KMS-11 (cell line): ENCODE measurements around the gene OBSCN.

Experiments
- H2AFZ ChIP-seq: fragments of 200-600 bp; sonication (generic); 2 replicates; pipeline ENCODE4 v1.6.1; 2016; ENCODE audit warnings: antibody characterized with exemption, mixed run types, low read depth
- H3K27ac ChIP-seq: fragments of 200-600 bp; sonication (generic); 2 replicates; pipeline ENCODE4 v1.6.1; 2016; ENCODE audit warnings: mild to moderate bottlenecking, mixed run types
- H3K27me3 ChIP-seq: fragments of 200-600 bp; sonication (generic); 2 replicates; pipeline ENCODE4 v1.6.1; 2017; ENCODE audit warnings: mild to moderate bottlenecking, low read depth, mixed run types, moderate library complexity; ENCODE audit not compliant: insufficient read depth
- H3K36me3 ChIP-seq: fragments of 200-600 bp; sonication (generic); 2 replicates; pipeline ENCODE4 v1.6.1; 2017; ENCODE audit warnings: mild to moderate bottlenecking, mixed run types; ENCODE audit not compliant: insufficient read depth
- H3K4me1 ChIP-seq: fragments of 200-600 bp; sonication (generic); 2 replicates; pipeline ENCODE4 v1.6.1; 2016; ENCODE audit warnings: mild to moderate bottlenecking, low read depth, mixed run types; ENCODE audit not compliant: poor library complexity, severe bottlenecking
- H3K4me2 ChIP-seq: fragments of 200-600 bp; sonication (generic); 2 replicates; pipeline ENCODE4 v1.7.0; 2016; ENCODE audit warnings: mild to moderate bottlenecking, mixed run types
- H3K4me3 ChIP-seq: fragments of 200-600 bp; sonication (generic); IDR thresholded peaks from 2 replicates; pipeline ENCODE4 v1.6.1; 2017; ENCODE audit warnings: low read depth, low read length, mixed read lengths; ENCODE audit not compliant: insufficient read depth
- H3K79me2 ChIP-seq: fragments of 200-600 bp; sonication (generic); 2 replicates; pipeline ENCODE4 v1.6.1; 2016; ENCODE audit warnings: low read depth, mixed run types; ENCODE audit not compliant: insufficient read depth
- H3K9ac ChIP-seq: fragments of 200-600 bp; sonication (generic); 2 replicates; pipeline ENCODE4 v1.6.1; 2016; ENCODE audit warnings: mild to moderate bottlenecking, mixed run types
- H4K20me1 ChIP-seq: fragments of 200-600 bp; sonication (generic); 2 replicates; pipeline ENCODE4 v1.6.1; 2016; ENCODE audit warnings: mild to moderate bottlenecking, mixed run types; ENCODE audit not compliant: insufficient read depth
- TF ChIP-seq, protein P1 (sequence below): fragments of 200-600 bp; sonication (generic); conservative IDR thresholded peaks from 2 replicates; pipeline ENCODE4 v1.6.1; 2017; ENCODE audit warnings: low read depth, mild to moderate bottlenecking, antibody characterized with exemption, low read length, moderate library complexity, mixed read lengths

OBSCN gene

GRCh38 chr1:228390649-228391048 lies 182.8 kb downstream of the OBSCN start:
- Histone ChIP-seq H3K27ac (no peak overlapping the region), H3K79me2 (no peaks in the 10 kb centered on the region), H3K27me3 (no peaks in the 10 kb centered on the region), H3K4me1 (no peaks in the 10 kb centered on the region), H3K4me2 (no peak overlapping the region), H2AFZ (no peak overlapping the region), H3K9ac (no peak overlapping the region), H3K4me3 (no peak overlapping the region), H3K36me3 (no peaks in the 10 kb centered on the region), H4K20me1 (no peaks in the 10 kb centered on the region)
- TF ChIP-seq, protein P1, sequence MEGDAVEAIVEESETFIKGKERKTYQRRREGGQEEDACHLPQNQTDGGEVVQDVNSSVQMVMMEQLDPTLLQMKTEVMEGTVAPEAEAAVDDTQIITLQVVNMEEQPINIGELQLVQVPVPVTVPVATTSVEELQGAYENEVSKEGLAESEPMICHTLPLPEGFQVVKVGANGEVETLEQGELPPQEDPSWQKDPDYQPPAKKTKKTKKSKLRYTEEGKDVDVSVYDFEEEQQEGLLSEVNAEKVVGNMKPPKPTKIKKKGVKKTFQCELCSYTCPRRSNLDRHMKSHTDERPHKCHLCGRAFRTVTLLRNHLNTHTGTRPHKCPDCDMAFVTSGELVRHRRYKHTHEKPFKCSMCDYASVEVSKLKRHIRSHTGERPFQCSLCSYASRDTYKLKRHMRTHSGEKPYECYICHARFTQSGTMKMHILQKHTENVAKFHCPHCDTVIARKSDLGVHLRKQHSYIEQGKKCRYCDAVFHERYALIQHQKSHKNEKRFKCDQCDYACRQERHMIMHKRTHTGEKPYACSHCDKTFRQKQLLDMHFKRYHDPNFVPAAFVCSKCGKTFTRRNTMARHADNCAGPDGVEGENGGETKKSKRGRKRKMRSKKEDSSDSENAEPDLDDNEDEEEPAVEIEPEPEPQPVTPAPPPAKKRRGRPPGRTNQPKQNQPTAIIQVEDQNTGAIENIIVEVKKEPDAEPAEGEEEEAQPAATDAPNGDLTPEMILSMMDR, result no peak

DNA sequence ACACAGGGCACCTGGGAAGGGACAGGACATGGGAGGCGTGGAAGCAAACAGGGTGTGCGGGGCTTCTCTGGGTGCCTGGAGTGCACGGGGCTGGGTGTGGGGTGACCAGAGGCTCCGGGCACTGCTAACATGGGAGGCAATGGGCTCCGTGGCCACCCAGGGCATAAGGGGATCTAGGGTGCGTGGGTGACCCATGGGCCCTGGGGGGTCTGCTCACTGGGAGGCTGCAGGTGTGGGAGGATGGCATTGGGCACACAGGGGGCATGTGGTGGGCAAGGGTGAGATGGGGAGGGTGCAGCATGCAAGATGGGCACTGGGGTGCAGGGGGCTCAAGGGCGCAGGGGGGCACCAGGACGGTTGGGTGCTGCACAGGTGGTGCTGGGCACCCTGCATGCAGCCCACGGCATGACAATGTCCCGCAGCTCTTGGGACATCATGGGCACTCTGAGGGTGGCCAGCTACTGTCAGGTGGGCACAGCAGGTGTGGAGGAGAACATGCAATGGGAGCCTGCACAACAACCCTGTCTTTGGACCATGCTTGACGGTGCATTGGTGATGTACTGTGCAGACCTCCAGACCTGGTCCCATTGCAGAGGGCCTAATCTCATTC lies 183.7 kb downstream of the OBSCN start:
- Histone ChIP-seq H2AFZ (no peak overlapping the region), H3K79me2 (no peaks in the 10 kb centered on the region), H3K9ac (no peak overlapping the region), H3K4me1 (no peaks in the 10 kb centered on the region), H3K27me3 (no peaks in the 10 kb centered on the region), H3K4me3 (no peak overlapping the region), H3K27ac (no peak overlapping the region), H3K36me3 (no peaks in the 10 kb centered on the region), H4K20me1 (no peaks in the 10 kb centered on the region), H3K4me2 (no peak overlapping the region)
- TF ChIP-seq, protein P1, result no peak

DNA sequence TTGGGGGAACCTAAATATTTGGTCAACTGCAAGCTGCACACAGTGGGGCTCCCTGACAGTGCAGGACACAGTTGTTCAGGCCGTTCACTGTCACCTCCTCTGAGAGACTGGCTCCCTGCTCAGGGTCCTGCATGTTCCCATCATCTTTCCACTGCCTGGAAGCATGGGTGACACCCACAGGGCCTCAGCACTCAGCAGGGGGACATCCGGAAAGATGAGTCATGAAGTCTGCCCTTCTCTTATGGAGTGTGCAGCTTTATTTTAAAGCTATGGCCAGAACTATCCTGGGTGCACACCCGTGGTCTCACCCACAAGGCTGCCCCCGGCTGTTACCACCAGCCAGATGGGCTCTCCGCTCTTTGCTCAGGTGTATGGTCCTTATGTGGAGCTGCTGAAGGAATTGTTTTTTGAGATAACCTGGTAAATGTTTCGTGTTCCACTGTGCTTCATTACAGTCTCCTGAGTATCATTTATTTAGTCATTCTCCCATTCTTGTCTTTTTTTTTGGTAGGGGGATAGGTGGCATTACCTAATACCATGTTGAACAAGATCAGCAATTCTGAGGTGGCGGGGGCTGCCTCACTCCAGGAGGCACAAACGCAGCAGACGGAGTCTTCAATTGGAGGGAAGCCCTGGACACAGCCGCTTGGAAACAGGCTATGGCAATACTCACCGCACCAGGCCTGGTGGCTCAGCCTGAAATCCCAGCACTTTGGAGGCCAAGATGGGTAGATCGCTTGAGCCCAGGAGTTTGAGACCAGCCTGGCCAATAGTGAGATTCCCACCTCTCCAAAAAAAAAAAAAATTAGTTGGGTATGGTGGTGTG lies 184.5 kb downstream of the OBSCN start:
- no peak overlapping the region for H3K27ac ChIP-seq

DNA sequence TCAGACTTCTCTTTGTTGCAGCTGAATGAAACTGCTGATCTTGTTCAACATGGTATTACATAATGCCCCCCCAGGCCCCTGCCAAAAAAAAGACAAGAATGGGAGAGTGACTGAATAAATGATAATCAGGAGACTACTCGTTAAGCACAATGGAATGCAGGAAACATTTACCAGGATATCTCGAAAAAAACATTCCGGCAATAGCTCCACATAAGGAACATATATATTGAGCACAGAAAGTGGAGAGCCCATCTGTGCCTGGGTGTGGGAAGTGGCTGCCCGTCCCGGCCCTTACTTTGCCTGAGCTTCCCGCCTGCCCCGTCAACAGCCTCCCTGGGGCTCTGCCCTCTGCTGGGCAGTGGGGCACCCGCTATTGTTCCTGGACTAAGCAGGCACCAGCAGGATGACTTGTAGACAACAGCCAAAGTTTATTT lies 185.4 kb downstream of the OBSCN start:
- Histone ChIP-seq H3K79me2 (no peaks in the 10 kb centered on the region), H3K4me2 (no peak overlapping the region), H2AFZ (no peak overlapping the region), H3K9ac (no peak overlapping the region), H3K27me3 (no peaks in the 10 kb centered on the region), H4K20me1 (no peaks in the 10 kb centered on the region), H3K27ac (no peak overlapping the region), H3K4me3 (no peak overlapping the region), H3K36me3 (no peaks in the 10 kb centered on the region), H3K4me1 (no peaks in the 10 kb centered on the region)
- TF ChIP-seq, protein P1, result no peak

More for the DNA sequence above, 184.5 kb downstream of the OBSCN start:
- H3K36me3 ChIP-seq, result no peaks in the 10 kb centered on the region
- H4K20me1 ChIP-seq, result no peaks in the 10 kb centered on the region
- H3K9ac ChIP-seq, result no peak overlapping the region
- H3K4me3 ChIP-seq, result no peak overlapping the region
- H3K4me2 ChIP-seq, result no peak overlapping the region
- no peaks in the 10 kb centered on the region for H3K79me2 ChIP-seq
- H3K27me3 ChIP-seq, result no peaks in the 10 kb centered on the region
- H3K4me1 ChIP-seq, result no peaks in the 10 kb centered on the region
- TF ChIP-seq, protein P1, result no peak
- no peak overlapping the region for H2AFZ ChIP-seq
